GM21381 (cell line): ENCODE data around the gene MAST1.
"Not testable (repeated sequence)": the region's sequence is repeated elsewhere in the genome, so short reads cannot be mapped to it uniquely, and the experiment has no call there.

Experiments
- ATAC-seq: cut with Tn5 transposase; IDR thresholded peaks from one replicate; pipeline ENCODE4 v1.9.1; 2021; ENCODE audit warnings: mild to moderate bottlenecking, moderate library complexity; ENCODE audit not compliant: unreplicated experiment

Gene MAST1

GRCh38 chr19:12800923-12801465 lies 37.3 kb upstream of the MAST1 start:
- ATAC-seq, result no peak

- no peak for ATAC-seq
Observed at GRCh38 chr19:12801466-12802266, 36.6 kb upstream of the MAST1 start, which contains the start of the genes PRDX2 and THSD8. TSS of gene PRDX2 (minus strand) at chr19:12801800. CDS start at chr19:12801261, 539 bp downstream. TSS of gene THSD8 (plus strand) at chr19:12802069. CDS start at chr19:12802072, 3 bp downstream.

- no peak for ATAC-seq
Observed at GRCh38 chr19:12802267-12803106, 35.8 kb upstream of the MAST1 start.

DNA sequence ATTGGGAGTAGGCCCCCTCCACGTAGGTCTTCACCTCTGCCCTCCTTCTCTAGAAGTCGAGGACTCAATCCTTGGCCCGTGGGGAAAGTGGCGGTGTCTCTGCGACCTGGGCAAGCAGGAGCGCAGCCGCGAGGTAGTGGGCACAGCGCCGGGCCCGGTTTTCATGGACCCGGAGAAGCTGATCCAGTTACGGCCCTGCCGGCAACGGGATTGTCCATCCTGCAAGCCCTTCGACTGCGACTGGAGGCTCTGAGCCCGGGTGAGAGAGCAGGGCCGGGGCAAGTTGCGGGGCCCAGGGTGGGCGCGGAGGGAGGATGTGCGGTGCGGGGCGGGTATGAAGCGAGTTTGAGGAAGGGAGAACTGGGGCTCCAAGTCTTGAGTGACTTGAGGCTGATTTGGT lies 34.3 kb upstream of the MAST1 start:
- no peak for ATAC-seq

DNA sequence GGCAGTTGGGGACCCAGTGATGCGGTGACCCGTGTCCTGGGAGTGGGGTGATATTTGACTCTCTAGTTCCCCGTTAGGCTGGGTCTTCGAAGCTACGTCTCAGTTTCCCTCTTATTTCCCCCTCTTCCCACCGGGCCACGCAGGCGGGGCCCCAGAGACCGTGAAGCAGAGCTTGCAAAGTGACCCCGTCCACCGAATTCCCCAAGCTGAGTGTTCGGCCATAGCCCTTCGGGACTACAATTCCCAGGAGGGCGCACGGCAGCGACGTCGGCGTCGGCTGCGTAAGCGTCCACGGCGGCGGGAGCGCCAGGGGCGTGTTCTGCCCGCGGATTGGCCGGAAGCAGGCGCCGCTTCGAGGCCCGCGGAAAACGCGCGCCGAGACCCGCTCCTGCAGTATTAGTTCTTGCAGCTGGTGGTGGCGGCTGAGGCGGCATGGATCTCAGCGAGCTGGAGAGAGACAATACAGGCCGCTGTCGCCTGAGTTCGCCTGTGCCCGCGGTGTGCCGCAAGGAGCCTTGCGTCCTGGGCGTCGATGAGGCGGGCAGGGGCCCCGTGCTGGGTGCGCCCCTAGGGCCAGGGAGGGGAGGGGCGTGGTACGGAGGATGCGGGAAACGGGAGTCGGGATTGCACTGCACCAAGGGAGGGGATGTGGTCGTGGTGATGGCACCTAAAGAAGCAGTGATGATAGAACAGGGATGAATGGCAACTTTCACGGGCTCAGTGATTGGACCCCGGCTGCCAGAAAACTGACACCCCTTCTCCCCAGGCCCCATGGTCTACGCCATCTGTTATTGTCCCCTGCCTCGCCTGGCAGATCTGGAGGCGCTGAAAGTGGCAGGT lies 31.9 kb upstream of the MAST1 start, which contains the start of gene RNASEH2A:
RNASEH2A (plus strand) TSS at position 343 of the 840 bp plus-strand sequence; CDS start at position 433, 90 bp downstream.
- peak; percentile 86 for ATAC-seq

GRCh38 chr19:12815088-12815487 lies 23.2 kb upstream of the MAST1 start:
- no peak for ATAC-seq

GRCh38 chr19:12817188-12817587 lies 21.1 kb upstream of the MAST1 start:
- ATAC-seq, result not testable (repeated sequence)

DNA sequence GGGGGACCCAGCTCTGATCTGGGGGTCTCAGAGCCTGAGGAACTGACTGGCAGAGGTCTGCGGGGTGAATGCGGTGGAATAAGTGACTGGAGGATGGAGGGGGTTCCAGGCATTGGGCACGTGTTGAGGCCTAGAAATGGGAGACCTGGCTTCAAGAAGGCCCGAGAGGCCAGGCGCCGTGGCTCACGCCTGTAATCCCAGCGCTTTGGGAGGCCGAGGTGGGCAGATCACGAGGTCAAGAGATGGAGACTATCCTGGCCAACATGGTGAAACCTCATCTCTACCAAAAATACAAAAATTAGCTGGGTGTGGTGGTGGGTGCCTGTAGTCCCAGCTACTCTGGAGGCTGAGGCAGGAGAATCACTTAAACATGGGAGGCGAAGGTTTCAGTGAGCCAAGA lies 20.5 kb upstream of the MAST1 start:
- ATAC-seq, result not testable (repeated sequence)

DNA sequence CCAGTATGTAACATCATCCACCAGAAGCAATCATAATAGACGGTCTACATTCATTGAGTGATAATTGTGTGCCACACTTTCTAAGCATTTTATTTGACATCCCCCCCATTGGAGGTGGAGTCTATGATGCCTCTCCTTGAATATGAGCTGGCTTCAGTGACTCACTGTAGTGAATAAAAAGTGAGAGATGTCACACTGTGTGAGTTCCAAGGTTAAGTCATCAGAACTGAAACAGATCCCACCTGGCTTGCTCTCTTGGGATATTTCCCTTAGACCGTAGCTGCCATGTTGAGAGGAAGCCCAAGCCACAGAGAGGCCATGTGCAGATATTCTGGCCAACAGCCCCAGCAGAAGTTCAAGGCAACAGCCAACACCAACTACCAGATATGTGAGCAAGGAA lies 16.6 kb upstream of the MAST1 start:
- ATAC-seq, result no peak

- ATAC-seq, result no peak
Observed at GRCh38 chr19:12825254-12826131, 12.8 kb upstream of the MAST1 start.

DNA sequence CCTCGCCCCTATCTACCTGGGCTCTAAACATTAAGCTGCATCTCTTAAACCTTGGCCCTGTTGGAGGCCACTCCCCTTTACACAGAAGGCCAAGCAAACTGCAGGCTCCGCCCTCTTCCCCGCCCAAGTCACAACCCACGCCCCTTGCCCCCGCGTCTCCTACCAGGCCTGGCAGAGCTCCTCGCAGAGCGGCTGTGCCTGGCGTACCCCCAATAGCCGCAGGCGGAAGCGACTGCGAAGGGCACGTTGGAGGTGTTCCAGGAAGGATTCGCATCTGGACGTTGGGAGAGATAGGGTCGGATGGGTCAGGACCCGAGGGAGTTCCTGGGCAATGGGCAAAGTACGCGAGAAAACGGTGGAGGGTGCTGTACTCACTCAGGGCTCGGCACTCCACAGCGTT lies 9.8 kb upstream of the MAST1 start:
- ATAC-seq, result no peak

GRCh38 chr19:12833418-12833737 lies 4.9 kb upstream of the MAST1 start:
- no peak for ATAC-seq

DNA sequence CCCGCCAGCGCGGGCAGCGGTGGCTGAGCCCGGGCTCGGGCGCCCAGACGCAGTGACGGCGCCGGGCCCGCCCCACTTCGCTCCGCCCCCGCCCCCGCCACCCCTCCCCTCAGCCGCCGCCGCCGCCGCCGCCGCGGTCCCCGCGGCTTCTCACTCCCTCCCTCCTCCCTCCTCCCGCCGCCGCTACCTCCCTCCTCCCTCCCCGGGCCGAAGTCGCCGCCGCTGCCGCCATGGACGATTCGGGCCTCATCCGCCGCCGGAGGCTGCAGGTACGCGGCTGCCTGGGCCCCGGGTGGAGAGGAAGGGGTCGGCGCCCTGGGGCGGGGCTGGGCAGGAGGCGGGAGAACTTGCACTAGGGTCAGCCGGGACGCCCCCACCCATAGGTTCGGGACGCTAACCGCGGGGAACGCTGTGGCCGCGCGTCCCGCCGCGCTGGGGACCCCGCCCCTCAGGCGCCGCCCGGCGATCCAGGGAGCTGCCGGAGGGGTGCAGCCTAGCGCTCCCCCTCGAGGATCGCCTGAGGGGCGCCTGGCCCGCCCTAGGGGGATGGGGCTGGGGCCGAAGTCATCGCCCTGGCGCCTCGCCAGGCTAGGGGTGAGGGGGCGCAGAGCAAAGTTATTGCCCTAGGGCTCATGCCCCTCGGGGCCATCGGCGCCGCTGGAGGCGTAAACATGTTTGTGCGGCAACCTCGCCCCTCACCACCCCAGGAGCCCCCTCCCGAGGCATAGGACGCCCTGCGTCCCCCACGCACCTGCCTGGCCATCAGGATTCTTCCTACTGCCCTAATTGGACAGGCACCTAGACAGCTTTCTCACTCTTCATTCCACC lies 4.4 kb upstream of the MAST1 start:
- ATAC-seq, result no peak

DNA sequence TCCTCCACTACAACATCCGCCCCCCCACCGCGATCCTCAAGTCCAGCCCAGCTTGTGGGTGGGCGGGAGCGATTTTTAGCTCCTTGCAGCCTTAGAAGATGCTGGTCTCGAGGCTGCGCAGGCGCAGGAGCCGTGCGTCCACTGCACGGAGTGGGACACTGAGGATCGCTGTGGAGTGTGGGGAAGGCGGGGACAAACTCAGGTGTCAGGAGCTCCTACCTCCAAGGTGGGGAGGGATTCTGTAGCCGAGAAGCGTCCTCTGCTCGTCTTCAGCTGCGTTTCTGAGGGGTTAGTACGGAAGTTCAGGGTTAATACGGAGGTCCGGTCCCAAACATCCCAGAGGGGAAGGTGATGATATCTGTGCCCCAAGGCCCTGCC lies 3.8 kb upstream of the MAST1 start, which contains the start of gene RTBDN:
RTBDN (minus strand) TSS at position 14 of the 378 bp plus-strand sequence. CDS start 4,600 bp downstream, outside the sequence.
- ATAC-seq, result no peak

DNA sequence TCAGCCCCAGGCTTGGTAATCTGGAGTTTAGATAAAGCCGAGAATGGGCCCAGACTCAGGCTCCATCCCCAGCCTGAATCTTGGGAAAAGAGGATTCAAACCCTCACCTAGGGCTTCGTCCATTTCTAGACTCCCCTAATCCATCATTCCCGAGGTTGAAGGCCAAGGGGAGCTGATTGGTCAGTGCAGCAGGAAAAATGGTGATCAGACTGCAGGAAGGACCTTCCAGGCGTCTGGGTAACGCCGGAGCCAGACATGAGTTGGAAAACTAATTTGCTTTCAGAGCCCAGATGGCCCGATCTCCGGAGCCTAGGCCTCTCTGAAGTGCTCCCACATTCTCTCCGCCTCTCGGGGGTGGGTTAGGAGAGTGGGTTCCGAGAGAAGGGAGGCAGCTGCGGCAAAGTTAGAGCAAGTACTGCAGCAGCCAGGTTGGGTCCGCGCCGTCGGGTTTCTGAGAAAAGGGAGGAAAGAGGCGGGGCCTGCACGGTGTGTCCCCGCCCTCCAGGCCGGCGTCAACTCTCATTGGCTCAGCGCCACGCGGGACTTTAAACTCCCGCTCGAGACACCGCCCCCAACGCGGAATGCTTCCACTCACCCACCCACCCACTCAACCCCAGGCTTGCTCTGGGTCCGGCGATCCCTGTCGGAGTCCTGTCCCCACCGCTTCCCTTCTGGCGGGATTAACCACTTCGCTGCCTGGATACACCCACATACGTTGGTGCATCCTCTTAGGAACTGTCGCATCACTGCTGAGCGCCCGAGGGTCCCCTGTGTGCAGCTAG lies 3.1 kb upstream of the MAST1 start:
- no peak for ATAC-seq

DNA sequence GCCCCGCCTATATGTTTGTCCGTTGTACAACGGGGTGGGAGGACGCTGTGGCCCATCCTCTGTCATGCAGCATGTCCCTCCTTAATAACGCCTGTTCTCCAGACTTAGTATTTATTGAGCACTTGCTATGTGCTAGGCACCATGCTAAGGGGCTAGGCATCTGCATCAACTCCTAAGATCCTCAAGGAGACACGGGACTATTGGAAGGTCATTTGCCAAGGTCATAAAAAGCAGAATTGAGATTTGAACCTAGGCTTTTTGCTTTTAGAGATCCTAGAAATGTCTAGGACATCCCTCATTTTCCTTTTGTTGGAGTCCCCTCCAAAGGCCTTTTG lies 1.8 kb upstream of the MAST1 start:
- ATAC-seq, result no peak

GRCh38 chr19:12837225-12837624 lies 1.1 kb upstream of the MAST1 start:
- ATAC-seq, result no peak
